GM21717 (cell line): ENCODE measurements around the gene ARHGAP18.

Experiments
- ATAC-seq: cut with Tn5 transposase; IDR thresholded peaks from one replicate; pipeline ENCODE4 v1.9.1; 2021; ENCODE audit warnings: mild to moderate bottlenecking, moderate library complexity; ENCODE audit not compliant: unreplicated experiment

Gene ARHGAP18

GRCh38 chr6:129694036-129694435 is 15.9 kb downstream of the ARHGAP18 start:
- ATAC-seq = no peak

GRCh38 chr6:129692467-129692866 is 17.5 kb downstream of the ARHGAP18 start:
- no peak for ATAC-seq

- ATAC-seq = no peak
These were observed 18.3 kb downstream of the ARHGAP18 start for GRCh38 chr6:129691709-129692108.

GRCh38 chr6:129691043-129691640 is 18.8 kb downstream of the ARHGAP18 start:
- ATAC-seq = no peak

GRCh38 chr6:129686941-129687627 is 22.9 kb downstream of the ARHGAP18 start:
- peak; percentile 75 for ATAC-seq

- no peak for ATAC-seq
These were observed 24.3 kb downstream of the ARHGAP18 start for GRCh38 chr6:129685662-129686031.

- ATAC-seq = no peak
These were observed 24.9 kb downstream of the ARHGAP18 start for GRCh38 chr6:129684903-129685661.

GRCh38 chr6:129684323-129684884 is 25.6 kb downstream of the ARHGAP18 start:
- ATAC-seq = no peak

GRCh38 chr6:129683601-129684322 is 26.2 kb downstream of the ARHGAP18 start:
- peak; percentile 95 for ATAC-seq

- no peak for ATAC-seq
These were observed 28.1 kb downstream of the ARHGAP18 start for GRCh38 chr6:129681913-129682205.

GRCh38 chr6:129680633-129681032 is 29.3 kb downstream of the ARHGAP18 start:
- ATAC-seq = no peak

- ATAC-seq = no peak
These were observed 30.2 kb downstream of the ARHGAP18 start for GRCh38 chr6:129679758-129680157.

GRCh38 chr6:129679275-129679674 is 30.7 kb downstream of the ARHGAP18 start:
- ATAC-seq = no peak

- ATAC-seq = no peak
These were observed 31.5 kb downstream of the ARHGAP18 start for GRCh38 chr6:129678463-129678862.

GRCh38 chr6:129677620-129678325 is 32.2 kb downstream of the ARHGAP18 start:
- ATAC-seq = no peak

GRCh38 chr6:129675669-129676472 is 34.1 kb downstream of the ARHGAP18 start:
- no peak for ATAC-seq

GRCh38 chr6:129673748-129674147 is 36.2 kb downstream of the ARHGAP18 start:
- no peak for ATAC-seq

GRCh38 chr6:129672881-129673631 is 36.9 kb downstream of the ARHGAP18 start:
- peak; percentile 71 for ATAC-seq

GRCh38 chr6:129672341-129672682 is 37.7 kb downstream of the ARHGAP18 start:
- no peak for ATAC-seq
